ENCODE measurements around the gene BICRAL. TPM values are rescaled to one million over a fixed set of nuclear protein-coding genes. Genes with fewer than 3 reads are reported as not detected.

Gene BICRAL
- total and polyA plus RNA-seq, 2 donors from 2014 or later = 2.7 to 20.9 TPM

- no peaks in the 10 kb centered on the region for H3K9me3 ChIP-seq (ENCODE audit: control insufficient read depth in 2 of 3, insufficient read depth in 1 of 3, low read length in 3 of 3)
- intact Hi-C loops (cut with DNase I) = no loop called here
- H3K4me3 ChIP-seq (ENCODE audit: low read length in 3 of 3) = no peak overlapping the region
- H3K4me1 ChIP-seq (ENCODE audit: control insufficient read depth in 2 of 3, insufficient read depth in 2 of 3, low read depth in 1 of 3, low read length in 3 of 3) = peaks cover 0 to 2% (median 0%) of the 10 kb centered on the region in 3 donors
- H3K27me3 ChIP-seq (ENCODE audit: control insufficient read depth, insufficient read depth, low read length) = no peaks in the 10 kb centered on the region
- H3K36me3 ChIP-seq (ENCODE audit: control insufficient read depth in 2 of 3, insufficient read depth in 3 of 3, low read length in 3 of 3) = peaks cover 0 to 3% (median 3%) of the 10 kb centered on the region in 3 donors
- FAIRE-seq = no peak
- no peak for DNase-seq
- no peak overlapping the region for H3K27ac ChIP-seq (ENCODE audit: low read depth in 2 of 2, low read length in 2 of 2)
- TF ChIP-seq CTCF (IDR thresholded peaks at IDR 0.05; ENCODE audit: borderline replicate concordance, extremely low read depth, insufficient read depth) = no peak
- no peak overlapping the region for H3K9ac ChIP-seq (ENCODE audit: low read length in 3 of 3)
Observed at GRCh38 chr6:42821341-42821668, 39.5 kb downstream of the BICRAL start.

GRCh38 chr6:42821846-42822245 is 40.0 kb downstream of the BICRAL start:
- intact Hi-C loops (cut with DNase I) = no loop called here
- peaks cover 0 to 2% (median 0%) of the 10 kb centered on the region in 3 donors for H3K4me1 ChIP-seq (ENCODE audit: control insufficient read depth in 2 of 3, insufficient read depth in 2 of 3, low read depth in 1 of 3, low read length in 3 of 3)
- DNase-seq = no peak
- H3K27me3 ChIP-seq (ENCODE audit: control insufficient read depth, insufficient read depth, low read length) = no peaks in the 10 kb centered on the region
- no peak overlapping the region for H3K9ac ChIP-seq (ENCODE audit: low read length in 3 of 3)
- H3K27ac ChIP-seq (ENCODE audit: low read depth in 2 of 2, low read length in 2 of 2) = no peak overlapping the region
- no peak overlapping the region for H3K4me3 ChIP-seq (ENCODE audit: low read length in 3 of 3)
- H3K9me3 ChIP-seq (ENCODE audit: control insufficient read depth in 2 of 3, insufficient read depth in 1 of 3, low read length in 3 of 3) = no peaks in the 10 kb centered on the region
- no peak for FAIRE-seq
- TF ChIP-seq CTCF (IDR thresholded peaks at IDR 0.05; ENCODE audit: borderline replicate concordance, extremely low read depth, insufficient read depth) = no peak
- H3K36me3 ChIP-seq (ENCODE audit: control insufficient read depth in 2 of 3, insufficient read depth in 3 of 3, low read length in 3 of 3) = peaks cover 0 to 3% (median 3%) of the 10 kb centered on the region in 3 donors

GRCh38 chr6:42829561-42830092 is 47.8 kb downstream of the BICRAL start:
- no peak for TF ChIP-seq CTCF (IDR thresholded peaks at IDR 0.05; ENCODE audit: borderline replicate concordance, extremely low read depth, insufficient read depth)
- Histone ChIP-seq H3K9ac (ENCODE audit: low read length in 3 of 3) (no peak overlapping the region), H3K4me3 (ENCODE audit: low read length in 3 of 3) (no peak overlapping the region), H3K27ac (ENCODE audit: low read depth in 2 of 2, low read length in 2 of 2) (no peak overlapping the region), H3K9me3 (ENCODE audit: control insufficient read depth in 2 of 3, insufficient read depth in 1 of 3, low read length in 3 of 3) (no peaks in the 10 kb centered on the region), H3K36me3 (ENCODE audit: control insufficient read depth in 2 of 3, insufficient read depth in 3 of 3, low read length in 3 of 3) (peaks cover 7 to 28% (median 16%) of the 10 kb centered on the region in 3 donors), H3K4me1 (ENCODE audit: control insufficient read depth in 2 of 3, insufficient read depth in 2 of 3, low read depth in 1 of 3, low read length in 3 of 3) (no peaks in the 10 kb centered on the region), H3K27me3 (ENCODE audit: control insufficient read depth, insufficient read depth, low read length) (no peaks in the 10 kb centered on the region)
- DNase-seq = no peak
- FAIRE-seq = no peak
- intact Hi-C loops (cut with DNase I) = no loop called here

- intact Hi-C loops (cut with DNase I) = no loop called here
- no peak overlapping the region for H3K9ac ChIP-seq (ENCODE audit: low read length in 3 of 3)
- peaks cover 7 to 28% (median 16%) of the 10 kb centered on the region in 3 donors for H3K36me3 ChIP-seq (ENCODE audit: control insufficient read depth in 2 of 3, insufficient read depth in 3 of 3, low read length in 3 of 3)
- no peaks in the 10 kb centered on the region for H3K4me1 ChIP-seq (ENCODE audit: control insufficient read depth in 2 of 3, insufficient read depth in 2 of 3, low read depth in 1 of 3, low read length in 3 of 3)
- no peak for TF ChIP-seq CTCF (IDR thresholded peaks at IDR 0.05; ENCODE audit: borderline replicate concordance, extremely low read depth, insufficient read depth)
- FAIRE-seq = no peak
- H3K27ac ChIP-seq (ENCODE audit: low read depth in 2 of 2, low read length in 2 of 2) = no peak overlapping the region
- H3K4me3 ChIP-seq (ENCODE audit: low read length in 3 of 3) = no peak overlapping the region
- no peak for DNase-seq
- H3K9me3 ChIP-seq (ENCODE audit: control insufficient read depth in 2 of 3, insufficient read depth in 1 of 3, low read length in 3 of 3) = no peaks in the 10 kb centered on the region
- H3K27me3 ChIP-seq (ENCODE audit: control insufficient read depth, insufficient read depth, low read length) = no peaks in the 10 kb centered on the region
Observed at GRCh38 chr6:42831237-42831636, 49.4 kb downstream of the BICRAL start.

Data from kidney (tissue), 14 donors.